ENCODE data around the gene BIN1.
A peak's percentile ranks its signal among the peaks of the same experiment; 100 is the strongest.

Gene BIN1, protein sequence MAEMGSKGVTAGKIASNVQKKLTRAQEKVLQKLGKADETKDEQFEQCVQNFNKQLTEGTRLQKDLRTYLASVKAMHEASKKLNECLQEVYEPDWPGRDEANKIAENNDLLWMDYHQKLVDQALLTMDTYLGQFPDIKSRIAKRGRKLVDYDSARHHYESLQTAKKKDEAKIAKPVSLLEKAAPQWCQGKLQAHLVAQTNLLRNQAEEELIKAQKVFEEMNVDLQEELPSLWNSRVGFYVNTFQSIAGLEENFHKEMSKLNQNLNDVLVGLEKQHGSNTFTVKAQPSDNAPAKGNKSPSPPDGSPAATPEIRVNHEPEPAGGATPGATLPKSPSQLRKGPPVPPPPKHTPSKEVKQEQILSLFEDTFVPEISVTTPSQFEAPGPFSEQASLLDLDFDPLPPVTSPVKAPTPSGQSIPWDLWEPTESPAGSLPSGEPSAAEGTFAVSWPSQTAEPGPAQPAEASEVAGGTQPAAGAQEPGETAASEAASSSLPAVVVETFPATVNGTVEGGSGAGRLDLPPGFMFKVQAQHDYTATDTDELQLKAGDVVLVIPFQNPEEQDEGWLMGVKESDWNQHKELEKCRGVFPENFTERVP

DNA sequence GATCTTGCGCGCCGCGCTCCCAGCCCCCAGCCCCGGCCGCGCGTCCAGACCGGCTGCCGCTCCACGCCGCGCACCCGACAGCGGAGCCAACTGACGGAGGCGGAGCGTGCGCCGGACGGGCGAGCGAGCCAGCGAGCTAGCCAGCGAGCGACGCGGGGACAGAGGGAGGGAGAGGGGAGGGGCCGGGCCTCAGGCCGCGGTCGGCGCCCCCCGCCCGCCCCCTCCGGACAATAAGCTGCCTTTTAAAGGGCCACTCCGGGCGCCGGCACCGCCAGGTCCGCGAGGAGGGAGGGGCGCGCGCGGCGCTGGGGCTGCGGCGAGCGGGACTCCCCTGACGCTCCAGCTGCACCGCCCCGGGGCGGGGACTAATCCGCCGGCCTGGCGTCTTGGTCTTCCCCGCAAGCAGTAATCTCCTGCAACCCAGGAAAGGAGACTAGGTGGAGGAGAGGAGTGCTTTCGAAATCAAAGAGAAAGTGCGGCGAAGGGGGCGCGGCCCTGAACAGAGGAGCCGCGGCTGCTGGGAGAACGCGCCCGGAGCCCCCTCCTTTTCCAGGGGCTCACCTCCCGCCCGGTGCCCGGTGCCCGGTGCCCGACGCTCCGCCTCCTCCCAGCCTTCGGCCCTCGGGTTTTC, at the start of gene BIN1:
BIN1 (minus strand) TSS at position 164 of the 631 bp plus-strand sequence. CDS start 211 bp downstream, outside the sequence.
- DNase-seq (ENCODE audit: low read depth), result no peak
- TF ChIP-seq, protein P1, sequence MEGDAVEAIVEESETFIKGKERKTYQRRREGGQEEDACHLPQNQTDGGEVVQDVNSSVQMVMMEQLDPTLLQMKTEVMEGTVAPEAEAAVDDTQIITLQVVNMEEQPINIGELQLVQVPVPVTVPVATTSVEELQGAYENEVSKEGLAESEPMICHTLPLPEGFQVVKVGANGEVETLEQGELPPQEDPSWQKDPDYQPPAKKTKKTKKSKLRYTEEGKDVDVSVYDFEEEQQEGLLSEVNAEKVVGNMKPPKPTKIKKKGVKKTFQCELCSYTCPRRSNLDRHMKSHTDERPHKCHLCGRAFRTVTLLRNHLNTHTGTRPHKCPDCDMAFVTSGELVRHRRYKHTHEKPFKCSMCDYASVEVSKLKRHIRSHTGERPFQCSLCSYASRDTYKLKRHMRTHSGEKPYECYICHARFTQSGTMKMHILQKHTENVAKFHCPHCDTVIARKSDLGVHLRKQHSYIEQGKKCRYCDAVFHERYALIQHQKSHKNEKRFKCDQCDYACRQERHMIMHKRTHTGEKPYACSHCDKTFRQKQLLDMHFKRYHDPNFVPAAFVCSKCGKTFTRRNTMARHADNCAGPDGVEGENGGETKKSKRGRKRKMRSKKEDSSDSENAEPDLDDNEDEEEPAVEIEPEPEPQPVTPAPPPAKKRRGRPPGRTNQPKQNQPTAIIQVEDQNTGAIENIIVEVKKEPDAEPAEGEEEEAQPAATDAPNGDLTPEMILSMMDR (IDR thresholded peaks at IDR 0.05; ENCODE audit: control insufficient read depth, extremely low read depth, insufficient read depth), result no peak
- H3K4me3 ChIP-seq (ENCODE audit: low read depth, low read length), result peak within 1 kb of the TSS; percentile 83

DNA sequence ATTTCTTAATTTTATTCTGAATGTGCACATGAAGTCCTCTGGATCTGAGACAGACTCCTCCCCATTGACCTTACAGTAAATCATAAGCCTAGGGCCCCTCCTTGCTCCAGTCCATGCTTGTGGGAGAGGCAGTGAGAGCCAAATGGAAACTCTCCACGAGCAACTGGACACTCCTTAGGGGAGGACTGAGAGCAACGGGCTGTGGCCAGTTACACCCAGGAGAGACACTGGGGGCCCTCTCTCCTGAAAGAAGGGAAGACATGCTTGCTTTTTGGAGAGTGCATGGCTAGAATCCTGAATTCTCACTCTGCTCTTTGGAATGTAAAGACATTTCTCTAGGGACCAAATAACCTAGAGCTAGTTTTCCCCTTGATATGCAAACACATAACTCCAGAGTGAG, 49.0 kb upstream of the BIN1 start:
- TF ChIP-seq, protein P1 (IDR thresholded peaks at IDR 0.05; ENCODE audit: control insufficient read depth, extremely low read depth, insufficient read depth), result no peak
- no peak for DNase-seq (ENCODE audit: low read depth)
- H3K4me3 ChIP-seq (ENCODE audit: low read depth, low read length), result no peak overlapping the region

DNA sequence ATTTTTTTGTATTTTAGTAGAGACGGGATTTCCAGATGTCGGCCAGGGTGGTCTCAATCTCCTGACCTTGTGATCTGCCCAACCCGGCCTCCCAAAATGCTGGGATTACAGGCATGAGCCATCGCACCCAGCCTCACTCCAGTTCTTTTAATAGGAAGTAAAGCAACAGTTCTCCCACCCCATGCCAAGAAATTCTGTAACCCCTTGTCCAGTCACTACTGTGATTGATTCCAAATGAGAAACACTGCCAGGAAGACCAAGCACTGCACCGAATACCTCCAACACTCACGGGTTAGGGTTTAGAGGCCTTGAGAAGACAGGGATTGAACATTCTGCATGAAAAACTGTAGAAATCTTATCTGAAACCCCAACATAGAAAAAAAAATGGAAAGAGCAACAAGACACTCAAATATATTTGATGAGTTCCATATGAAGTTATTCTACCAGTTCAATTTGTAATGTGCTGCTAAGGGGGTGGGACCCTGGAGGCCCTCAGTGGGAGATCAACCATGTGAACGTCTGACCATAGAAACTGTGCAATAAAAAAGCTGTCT, 48.2 kb upstream of the BIN1 start:
- DNase-seq (ENCODE audit: low read depth), result no peak
- TF ChIP-seq, protein P1 (IDR thresholded peaks at IDR 0.05; ENCODE audit: control insufficient read depth, extremely low read depth, insufficient read depth), result no peak
- H3K4me3 ChIP-seq (ENCODE audit: low read depth, low read length), result no peak overlapping the region

DNA sequence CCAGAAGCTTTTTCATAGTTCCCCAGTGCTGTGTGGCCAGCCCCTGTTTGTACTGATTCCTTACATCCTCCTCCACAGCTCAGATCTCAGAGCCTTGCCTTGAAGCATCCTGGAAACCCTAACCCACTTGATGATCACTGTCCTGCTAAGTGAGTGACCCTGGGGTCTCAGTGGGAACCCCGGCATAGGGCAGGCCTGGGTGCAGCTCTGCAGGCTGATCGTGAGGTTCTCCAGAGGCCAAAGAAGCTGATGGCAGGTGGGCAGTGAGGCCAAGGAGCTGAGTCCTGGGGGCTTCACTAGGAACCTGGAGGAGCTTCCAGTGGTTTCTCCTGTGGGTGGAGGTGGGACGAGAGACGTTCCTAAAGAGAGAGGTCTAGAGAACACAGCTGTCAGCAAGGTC, 47.4 kb upstream of the BIN1 start:
- H3K4me3 ChIP-seq (ENCODE audit: low read depth, low read length), result no peak overlapping the region
- DNase-seq (ENCODE audit: low read depth), result no peak
- TF ChIP-seq, protein P1 (IDR thresholded peaks at IDR 0.05; ENCODE audit: control insufficient read depth, extremely low read depth, insufficient read depth), result no peak

DNA sequence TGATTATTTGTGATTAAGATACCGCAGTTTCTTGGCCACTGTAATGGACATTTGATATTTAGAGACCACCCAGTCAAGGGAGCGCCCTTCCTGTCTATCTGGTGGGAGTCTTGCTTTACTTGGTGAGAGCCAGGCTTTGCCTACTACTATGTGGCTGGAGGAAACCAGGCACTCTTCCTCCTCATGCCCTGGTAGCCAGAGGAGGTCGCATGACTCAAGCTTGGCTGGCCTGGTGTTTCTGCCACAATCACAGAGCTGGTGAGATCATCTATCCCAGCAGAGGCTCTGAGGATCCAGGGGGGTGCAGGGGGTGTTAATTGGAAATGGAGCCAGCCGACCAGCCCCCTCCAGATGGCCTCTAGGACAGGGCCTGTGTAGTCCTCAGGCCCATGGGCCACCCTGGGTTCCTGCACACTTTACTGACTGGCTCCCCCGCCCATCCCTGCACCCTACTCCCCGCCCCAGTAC, 46.8 kb upstream of the BIN1 start:
- H3K4me3 ChIP-seq (ENCODE audit: low read depth, low read length), result no peak overlapping the region
- TF ChIP-seq, protein P1 (IDR thresholded peaks at IDR 0.05; ENCODE audit: control insufficient read depth, extremely low read depth, insufficient read depth), result no peak
- no peak for DNase-seq (ENCODE audit: low read depth)

DNA sequence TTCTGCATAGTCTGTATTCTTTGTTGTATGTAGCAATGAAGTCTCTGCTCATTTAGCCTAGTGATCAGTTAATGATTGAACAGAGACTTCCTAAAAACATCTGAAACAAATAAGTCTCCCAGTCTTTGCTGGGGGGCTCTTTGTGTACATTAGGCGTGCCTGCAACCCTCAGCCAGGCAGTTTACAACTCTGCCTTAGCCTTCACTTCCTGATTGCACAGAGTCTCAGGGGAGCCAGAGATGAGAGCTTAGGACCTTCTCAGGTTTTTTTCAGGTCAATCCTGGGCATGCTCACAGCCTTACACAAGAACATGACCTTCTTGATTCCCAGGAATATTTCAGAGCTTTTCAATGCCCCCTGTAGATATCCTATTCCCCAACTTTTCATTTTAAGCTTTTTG, 44.0 kb upstream of the BIN1 start:
- TF ChIP-seq, protein P1 (IDR thresholded peaks at IDR 0.05; ENCODE audit: control insufficient read depth, extremely low read depth, insufficient read depth), result no peak

More for the DNA sequence above, 44.0 kb upstream of the BIN1 start:
- DNase-seq (ENCODE audit: low read depth), result no peak
- no peak overlapping the region for H3K4me3 ChIP-seq (ENCODE audit: low read depth, low read length)

All from LNCaP clone FGC (cell line).